HG02970 (cell line): ENCODE data around the gene AFF3.

Source experiments
- ATAC-seq: cut with Tn5 transposase; IDR thresholded peaks from one replicate; pipeline ENCODE4 v1.9.1; 2021; ENCODE audit warnings: mild to moderate bottlenecking, moderate library complexity, moderate number of reproducible peaks; ENCODE audit not compliant: unreplicated experiment, low FRiP score

AFF3 gene

GRCh38 chr2:99697811-99698568 lies 444.4 kb downstream of the AFF3 start:
- no peak for ATAC-seq

- ATAC-seq, result no peak
Measured at GRCh38 chr2:99695944-99696253, 446.5 kb downstream of the AFF3 start.

GRCh38 chr2:99695130-99695943 lies 447.1 kb downstream of the AFF3 start:
- ATAC-seq, result no peak

GRCh38 chr2:99694331-99694730 lies 448.1 kb downstream of the AFF3 start:
- no peak for ATAC-seq

- ATAC-seq, result no peak
Measured at GRCh38 chr2:99692785-99693184, 449.6 kb downstream of the AFF3 start.

- ATAC-seq, result no peak
Measured at GRCh38 chr2:99691926-99692325, 450.5 kb downstream of the AFF3 start.

- no peak for ATAC-seq
Measured at GRCh38 chr2:99689145-99689742, 453.1 kb downstream of the AFF3 start.

- no peak for ATAC-seq
Measured at GRCh38 chr2:99688699-99689098, 453.7 kb downstream of the AFF3 start.

GRCh38 chr2:99682275-99683060 lies 459.9 kb downstream of the AFF3 start:
- ATAC-seq, result no peak

- ATAC-seq, result no peak
Measured at GRCh38 chr2:99680946-99681345, 461.4 kb downstream of the AFF3 start.

- no peak for ATAC-seq
Measured at GRCh38 chr2:99679518-99679917, 462.9 kb downstream of the AFF3 start.

- no peak for ATAC-seq
Measured at GRCh38 chr2:99678625-99679024, 463.8 kb downstream of the AFF3 start.

GRCh38 chr2:99677814-99678213 lies 464.6 kb downstream of the AFF3 start:
- ATAC-seq, result no peak

- no peak for ATAC-seq
Measured at GRCh38 chr2:99675130-99675661, 467.2 kb downstream of the AFF3 start.

- no peak for ATAC-seq
Measured at GRCh38 chr2:99674090-99674489, 468.3 kb downstream of the AFF3 start.

GRCh38 chr2:99672766-99673350 lies 469.5 kb downstream of the AFF3 start:
- ATAC-seq, result no peak

GRCh38 chr2:99670768-99671734 lies 471.3 kb downstream of the AFF3 start:
- ATAC-seq, result no peak

GRCh38 chr2:99666256-99666655 lies 476.1 kb downstream of the AFF3 start:
- no peak for ATAC-seq

- ATAC-seq, result no peak
Measured at GRCh38 chr2:99663641-99664040, 478.7 kb downstream of the AFF3 start.
